ENCODE measurements around the gene XRCC4. TPM values are rescaled to one million over a fixed set of nuclear protein-coding genes. Genes with fewer than 3 reads are reported as not detected.
A peak's percentile ranks its signal among the peaks of the same experiment; 100 is the strongest.

The XRCC4 gene
- 8.2 and 9.4 TPM in 2 replicates for total RNA-seq
- long read RNA-seq, transcript XRCC4-203 (8 exons, 1,530 nt): major isoform, 11 of 28 reads
- long read RNA-seq, transcript XRCC4-202 (8 exons, 1,579 nt): minor isoform, 10 of 28 reads
- long read RNA-seq, partial matches to known transcripts: 2 of 28 reads
- long read RNA-seq, other reads (novel, unspliced or antisense): 2 of 28 reads

GRCh38 chr5:83076742-83077661 is at the start of gene XRCC4, which contains the start of gene TMEM167A:
XRCC4 (plus strand) TSS chr5:83077547; CDS start chr5:83104920, 27,373 bp downstream.
TMEM167A (minus strand) TSS chr5:83077394; CDS start chr5:83077323, 71 bp downstream.
- Mint-ChIP-seq H3K4me3 (peak within 1 kb of the TSS; percentile 99), H3K27me3 (ENCODE audit: low read depth) (no peaks in the 10 kb centered on the region), H3K36me3 (ENCODE audit: low read depth) (peaks cover 6% of the 10 kb centered on the region), H3K27ac (ENCODE audit: unreplicated experiment) (peak within 1 kb of the TSS; percentile 99), H3K4me1 (peaks cover 36% of the 10 kb centered on the region), H3K9me3 (no peaks in the 10 kb centered on the region)
- TF ChIP-seq CTCF (conservative IDR thresholded peaks at IDR 0.05): no peak
- peak; percentile 78 for DNase-seq (ENCODE audit: low read depth, low spot score)

- Mint-ChIP-seq H3K9me3 (no peaks in the 10 kb centered on the region), H3K4me1 (peaks cover 25% of the 10 kb centered on the region), H3K36me3 (ENCODE audit: low read depth) (no peaks in the 10 kb centered on the region), H3K4me3 (no peak overlapping the region), H3K27me3 (ENCODE audit: low read depth) (no peaks in the 10 kb centered on the region), H3K27ac (ENCODE audit: unreplicated experiment) (no peak overlapping the region)
- no peak for TF ChIP-seq CTCF (conservative IDR thresholded peaks at IDR 0.05)
- no peak for DNase-seq (ENCODE audit: low read depth, low spot score)
Observed at GRCh38 chr5:83029912-83030311, 47.4 kb upstream of the XRCC4 start.

- Mint-ChIP-seq H3K4me3 (no peak overlapping the region), H3K27ac (ENCODE audit: unreplicated experiment) (no peak overlapping the region), H3K9me3 (no peaks in the 10 kb centered on the region), H3K4me1 (peaks cover 13% of the 10 kb centered on the region), H3K27me3 (ENCODE audit: low read depth) (no peaks in the 10 kb centered on the region), H3K36me3 (ENCODE audit: low read depth) (no peaks in the 10 kb centered on the region)
- no peak for TF ChIP-seq CTCF (conservative IDR thresholded peaks at IDR 0.05)
- DNase-seq (ENCODE audit: low read depth, low spot score): no peak
Observed at GRCh38 chr5:83031381-83031780, 46.0 kb upstream of the XRCC4 start.

- DNase-seq (ENCODE audit: low read depth, low spot score): no peak
- no peak overlapping the region for H3K27ac Mint-ChIP-seq (ENCODE audit: unreplicated experiment)
Observed at GRCh38 chr5:83034036-83034435, 43.3 kb upstream of the XRCC4 start.

More at GRCh38 chr5:83034036-83034435, 43.3 kb upstream of the XRCC4 start:
- Mint-ChIP-seq H3K9me3 (no peaks in the 10 kb centered on the region), H3K27me3 (ENCODE audit: low read depth) (no peaks in the 10 kb centered on the region), H3K4me1 (peaks cover 16% of the 10 kb centered on the region), H3K36me3 (ENCODE audit: low read depth) (no peaks in the 10 kb centered on the region), H3K4me3 (no peak overlapping the region)
- TF ChIP-seq CTCF (conservative IDR thresholded peaks at IDR 0.05): no peak

Measured in neural crest cell (in vitro differentiated cells).